ENCODE data around the gene IFNW1. TPM values are rescaled to one million over a fixed set of nuclear protein-coding genes. Genes with fewer than 3 reads are reported as not detected.

IFNW1 gene
- total RNA-seq, 1 experiment from 2014 or later: not detected

- in situ Hi-C loops (cut with HindIII; ENCODE audit: low sequenced_read_pairs): no loop called here
- no peak for DNase-seq (ENCODE audit: low spot score)
Observed at GRCh38 chr9:21114311-21114710, 27.3 kb downstream of the IFNW1 start.

GRCh38 chr9:21110708-21111576 is 30.7 kb downstream of the IFNW1 start:
- DNase-seq (ENCODE audit: low spot score): peak; percentile 84
- in situ Hi-C loops (cut with HindIII; ENCODE audit: low sequenced_read_pairs): no loop called here

- no peak for DNase-seq (ENCODE audit: low spot score)
- in situ Hi-C loops (cut with HindIII; ENCODE audit: low sequenced_read_pairs): no loop called here
Observed at GRCh38 chr9:21104787-21105186, 36.8 kb downstream of the IFNW1 start.

DNA sequence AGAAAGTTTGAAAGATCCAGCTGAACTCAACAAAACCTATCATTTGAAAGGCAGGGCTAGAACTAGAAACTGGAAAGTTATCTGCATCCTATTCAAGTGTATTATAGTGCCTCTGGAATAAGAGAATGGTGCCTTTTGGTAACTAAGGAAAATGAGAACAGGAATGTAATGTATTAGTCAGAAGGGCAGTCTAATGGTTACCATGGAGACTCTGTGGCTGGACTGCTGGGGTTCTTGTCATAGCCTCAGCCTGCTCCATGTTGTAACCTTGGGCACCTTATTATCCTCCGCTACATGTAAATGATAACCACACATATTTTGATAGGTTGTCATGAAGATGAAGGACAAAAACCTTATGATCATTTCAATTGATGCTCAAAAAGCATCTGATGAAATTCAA is 39.3 kb downstream of the IFNW1 start:
- in situ Hi-C loops (cut with HindIII; ENCODE audit: low sequenced_read_pairs): no loop called here
- DNase-seq (ENCODE audit: low spot score): no peak

DNA sequence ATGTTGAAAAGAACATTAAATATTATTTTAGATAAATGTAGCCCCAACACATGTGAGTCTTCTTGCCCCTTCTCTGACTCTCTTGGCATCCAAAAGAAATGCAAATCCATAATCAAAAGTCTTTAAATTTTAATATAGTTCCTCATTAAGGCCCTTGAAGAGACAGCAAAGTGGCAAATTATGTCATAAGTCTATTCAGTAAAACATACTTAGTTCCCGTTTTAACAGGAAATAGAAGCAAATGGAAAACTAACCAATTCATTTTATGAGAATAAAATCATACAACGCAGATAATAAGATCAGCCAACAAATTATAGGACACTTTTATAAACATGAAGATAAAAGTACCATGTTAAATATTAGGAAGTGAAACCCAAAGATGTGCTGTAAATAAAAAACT is 43.8 kb downstream of the IFNW1 start:
- in situ Hi-C loops (cut with HindIII; ENCODE audit: low sequenced_read_pairs): loop anchor here (5.0 kb wide), 1 partner anchor 41 kb away; no protein-coding TSS in a partner anchor
- DNase-seq (ENCODE audit: low spot score): no peak

DNA sequence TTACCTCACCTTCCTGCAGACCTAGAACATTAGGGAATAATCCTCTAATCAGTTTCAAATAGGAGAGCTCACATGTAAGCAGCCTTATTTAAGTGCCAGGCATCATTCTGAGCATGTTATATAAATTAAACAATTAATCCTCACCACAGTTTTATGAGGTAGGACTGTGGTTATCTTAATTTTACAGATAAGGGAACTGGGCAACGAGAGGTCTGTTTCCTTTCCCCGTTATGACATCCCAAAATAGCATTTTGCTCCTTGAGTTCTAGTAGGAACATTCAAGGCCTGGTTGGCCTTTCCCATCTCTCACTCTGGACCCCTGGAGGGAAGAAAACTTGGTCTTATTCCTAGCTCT is 44.8 kb downstream of the IFNW1 start:
- in situ Hi-C loops (cut with HindIII; ENCODE audit: low sequenced_read_pairs): loop anchor here (5.0 kb wide), 1 partner anchor 40 kb away; no protein-coding TSS in a partner anchor
- no peak for DNase-seq (ENCODE audit: low spot score)

DNA sequence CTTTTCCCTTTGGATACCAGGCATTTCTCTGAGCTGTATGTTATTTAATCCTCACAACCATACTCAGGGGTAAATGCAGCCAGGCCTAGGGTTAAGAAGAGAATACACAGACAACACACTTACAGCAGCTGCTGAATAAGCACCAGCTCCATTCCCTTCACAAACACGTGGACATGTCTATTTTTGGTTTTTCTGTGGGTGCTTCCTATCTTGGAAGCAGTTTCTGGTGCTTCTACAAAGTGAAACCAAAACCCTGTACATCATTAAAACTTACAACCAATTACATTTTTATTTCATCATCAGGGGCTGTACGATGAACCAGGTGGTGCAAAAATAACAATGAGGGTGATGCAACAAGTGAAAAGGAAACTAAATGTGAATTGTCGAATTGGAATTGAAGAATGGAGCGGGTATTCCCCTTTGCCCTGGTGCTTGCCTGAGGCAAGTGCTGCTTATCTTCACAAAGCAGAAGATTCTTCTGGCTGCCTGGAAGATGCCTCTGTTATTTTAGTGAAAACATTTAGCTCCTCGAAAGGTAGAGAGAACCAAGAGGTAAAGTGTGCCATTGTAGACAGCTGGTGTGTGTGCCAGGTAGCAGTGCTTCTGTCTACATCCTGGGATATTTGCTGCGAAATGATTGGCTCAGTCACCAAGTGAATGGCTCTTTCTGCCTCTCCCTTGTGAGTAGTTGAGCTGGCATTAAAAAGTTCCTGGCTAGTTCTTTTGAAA is 45.3 kb downstream of the IFNW1 start:
- in situ Hi-C loops (cut with HindIII; ENCODE audit: low sequenced_read_pairs): loop anchor here (5.0 kb wide), 1 partner anchor 39 kb away; no protein-coding TSS in a partner anchor

GRCh38 chr9:21095561-21095960 is 46.1 kb downstream of the IFNW1 start:
- no peak for DNase-seq (ENCODE audit: low spot score)
- in situ Hi-C loops (cut with HindIII; ENCODE audit: low sequenced_read_pairs): loop anchor here (5.0 kb wide), 1 partner anchor 38 kb away; no protein-coding TSS in a partner anchor

More for the DNA sequence above, 45.3 kb downstream of the IFNW1 start:
- no peak for DNase-seq (ENCODE audit: low spot score)

Other genes with a start within 250 kb of the IFNW1 start
- gene HACD4, start 110.2 kb downstream of the IFNW1 start, total RNA-seq (2014; rRNA removed; shearing (Covaris generic)): not detected in 2 replicates
- gene IFNB1, start 63.9 kb downstream of the IFNW1 start, total RNA-seq (2014; rRNA removed; shearing (Covaris generic)): not detected in 2 replicates
- not detected in 2 replicates for gene IFNA21, start 24.8 kb upstream of the IFNW1 start, total RNA-seq (2014; rRNA removed; shearing (Covaris generic))
- gene IFNA4, start 45.8 kb upstream of the IFNW1 start, total RNA-seq (2014; rRNA removed; shearing (Covaris generic)): not detected in 2 replicates
- not detected in 2 replicates for gene IFNA7, start 60.4 kb upstream of the IFNW1 start, total RNA-seq (2014; rRNA removed; shearing (Covaris generic))
- gene IFNA10, start 65.3 kb upstream of the IFNW1 start, total RNA-seq (2014; rRNA removed; shearing (Covaris generic)): not detected in 2 replicates
- not detected in 2 replicates for gene IFNA16, start 75.5 kb upstream of the IFNW1 start, total RNA-seq (2014; rRNA removed; shearing (Covaris generic))
- gene IFNA17, start 86.4 kb upstream of the IFNW1 start, total RNA-seq (2014; rRNA removed; shearing (Covaris generic)): not detected in 2 replicates
- not detected in 2 replicates for gene IFNA14, start 98.2 kb upstream of the IFNW1 start, total RNA-seq (2014; rRNA removed; shearing (Covaris generic))
- not detected in 2 replicates for gene IFNA5, start 163.5 kb upstream of the IFNW1 start, total RNA-seq (2014; rRNA removed; shearing (Covaris generic))
- gene KLHL9, start 193.6 kb upstream of the IFNW1 start, total RNA-seq (2014; rRNA removed; shearing (Covaris generic)): 5.0 and 6.7 TPM in 2 replicates
- gene IFNA6, start 209.1 kb upstream of the IFNW1 start, total RNA-seq (2014; rRNA removed; shearing (Covaris generic)): not detected in 2 replicates
- gene IFNA13, start 226.2 kb upstream of the IFNW1 start, total RNA-seq (2014; rRNA removed; shearing (Covaris generic)): not detected in 2 replicates
- gene IFNA2, start 243.6 kb upstream of the IFNW1 start, total RNA-seq (2014; rRNA removed; shearing (Covaris generic)): not detected in 2 replicates

Measured in G401 (cell line).